ENCODE data around the gene FGF9.
A peak's percentile ranks its signal among the peaks of the same experiment; 100 is the strongest.

Gene FGF9

GRCh38 chr13:21733475-21734263 is 62.8 kb downstream of the FGF9 start:
- no peak for DNase-seq (ENCODE audit: low spot score)

GRCh38 chr13:21734961-21735360 is 64.1 kb downstream of the FGF9 start:
- no peak for DNase-seq (ENCODE audit: low spot score)
- TF ChIP-seq CTCF (IDR thresholded peaks at IDR 0.05) = no peak
- no peak overlapping the region for H3K27ac ChIP-seq
- no peak overlapping the region for H3K4me3 ChIP-seq

More at GRCh38 chr13:21733475-21734263, 62.8 kb downstream of the FGF9 start:
- no peak for TF ChIP-seq CTCF (IDR thresholded peaks at IDR 0.05)
- Histone ChIP-seq H3K4me3 (no peak overlapping the region), H3K27ac (no peak overlapping the region)

- TF ChIP-seq CTCF (IDR thresholded peaks at IDR 0.05) = no peak
- Histone ChIP-seq H3K4me3 (peak overlapping the region; percentile 46), H3K27ac (no peak overlapping the region)
- DNase-seq (ENCODE audit: low spot score) = no peak
These were observed 65.0 kb downstream of the FGF9 start for GRCh38 chr13:21735701-21736401.

GRCh38 chr13:21736926-21737325 is 66.1 kb downstream of the FGF9 start:
- no peak for DNase-seq (ENCODE audit: low spot score)
- no peak for TF ChIP-seq CTCF (IDR thresholded peaks at IDR 0.05)
- Histone ChIP-seq H3K27ac (no peak overlapping the region), H3K4me3 (no peak overlapping the region)

GRCh38 chr13:21738630-21739029 is 67.8 kb downstream of the FGF9 start:
- TF ChIP-seq CTCF (IDR thresholded peaks at IDR 0.05) = no peak
- no peak for DNase-seq (ENCODE audit: low spot score)
- no peak overlapping the region for H3K27ac ChIP-seq
- no peak overlapping the region for H3K4me3 ChIP-seq

GRCh38 chr13:21739771-21740170 is 68.9 kb downstream of the FGF9 start:
- H3K27ac ChIP-seq = no peak overlapping the region
- no peak overlapping the region for H3K4me3 ChIP-seq
- DNase-seq (ENCODE audit: low spot score) = no peak
- no peak for TF ChIP-seq CTCF (IDR thresholded peaks at IDR 0.05)
